ENCODE data around the gene CENPP. TPM values are rescaled to one million over a fixed set of nuclear protein-coding genes. Genes with fewer than 3 reads are reported as not detected.

Gene CENPP
- total RNA-seq, 1 experiment from 2014 or later, result 15.6 TPM

DNA sequence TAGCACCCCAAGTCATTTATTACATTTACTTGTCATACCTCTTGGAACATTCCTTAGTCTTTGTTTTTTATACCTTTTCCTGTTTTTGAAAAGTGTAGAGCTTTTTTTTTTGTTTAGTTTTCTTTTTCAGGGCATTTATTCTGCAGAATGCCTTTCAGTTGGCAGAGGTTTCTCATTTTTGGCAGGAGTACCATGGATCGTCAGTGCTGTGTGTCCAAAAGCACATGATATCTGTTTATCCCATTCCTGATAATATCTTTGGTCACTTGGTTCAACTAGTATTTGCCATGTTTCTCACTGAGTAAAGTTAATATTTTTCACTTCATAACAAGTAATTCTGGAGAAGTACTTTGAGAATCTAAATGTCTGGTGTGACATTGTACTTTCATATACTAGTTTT is 67.9 kb downstream of the CENPP start:
- DNase-seq (ENCODE audit: low spot score), result no peak
- H3K4me3 ChIP-seq (ENCODE audit: low read depth, low read length, poor library complexity, severe bottlenecking), result no peak overlapping the region
- H3K4me1 ChIP-seq (ENCODE audit: insufficient read depth, low read length, poor library complexity, severe bottlenecking), result no peaks in the 10 kb centered on the region
- H3K27me3 ChIP-seq (replicated peaks; ENCODE audit: insufficient read depth, low read depth, low read length, poor library complexity), result no peaks in the 10 kb centered on the region
- intact Hi-C loops (cut with micrococcal nuclease; ENCODE audit: unreplicated experiment), result no loop called here
- CTCF ChIA-PET, result no interaction called here
- peaks cover 6% of the 10 kb centered on the region for H3K9me3 ChIP-seq (ENCODE audit: low read depth, low read length, poor library complexity, severe bottlenecking)
- POLR2A ChIA-PET (ENCODE audit: low non-redundant PET), result no interaction called here
- TF ChIP-seq CTCF (conservative IDR thresholded peaks at IDR 0.05; ENCODE audit: low read depth, low read length), result no peak
- no peak for TF ChIP-seq EZH2 (IDR thresholded peaks at IDR 0.05; ENCODE audit: borderline replicate concordance, low read depth, low read length, poor library complexity, severe bottlenecking)
- H3K36me3 ChIP-seq (ENCODE audit: insufficient read depth, low read length, poor library complexity, severe bottlenecking), result no peaks in the 10 kb centered on the region
- no peak overlapping the region for H3K27ac ChIP-seq (ENCODE audit: low read depth, low read length, poor library complexity, severe bottlenecking)
- no TSS peak for BruUV-seq (replicated peaks)

- CTCF ChIA-PET, result no interaction called here
- no peaks in the 10 kb centered on the region for H3K27me3 ChIP-seq (replicated peaks; ENCODE audit: insufficient read depth, low read depth, low read length, poor library complexity)
- POLR2A ChIA-PET (ENCODE audit: low non-redundant PET), result no interaction called here
- peaks cover 6% of the 10 kb centered on the region for H3K9me3 ChIP-seq (ENCODE audit: low read depth, low read length, poor library complexity, severe bottlenecking)
- no peak overlapping the region for H3K4me3 ChIP-seq (ENCODE audit: low read depth, low read length, poor library complexity, severe bottlenecking)
- no peaks in the 10 kb centered on the region for H3K4me1 ChIP-seq (ENCODE audit: insufficient read depth, low read length, poor library complexity, severe bottlenecking)
- TF ChIP-seq CTCF (conservative IDR thresholded peaks at IDR 0.05; ENCODE audit: low read depth, low read length) (no peak), EZH2 (IDR thresholded peaks at IDR 0.05; ENCODE audit: borderline replicate concordance, low read depth, low read length, poor library complexity, severe bottlenecking) (no peak)
- intact Hi-C loops (cut with micrococcal nuclease; ENCODE audit: unreplicated experiment), result no loop called here
- no peak for DNase-seq (ENCODE audit: low spot score)
- no TSS peak for BruUV-seq (replicated peaks)
- no peak overlapping the region for H3K27ac ChIP-seq (ENCODE audit: low read depth, low read length, poor library complexity, severe bottlenecking)
- H3K36me3 ChIP-seq (ENCODE audit: insufficient read depth, low read length, poor library complexity, severe bottlenecking), result no peaks in the 10 kb centered on the region
These were observed 69.9 kb downstream of the CENPP start for GRCh38 chr9:92395617-92396016.

DNA sequence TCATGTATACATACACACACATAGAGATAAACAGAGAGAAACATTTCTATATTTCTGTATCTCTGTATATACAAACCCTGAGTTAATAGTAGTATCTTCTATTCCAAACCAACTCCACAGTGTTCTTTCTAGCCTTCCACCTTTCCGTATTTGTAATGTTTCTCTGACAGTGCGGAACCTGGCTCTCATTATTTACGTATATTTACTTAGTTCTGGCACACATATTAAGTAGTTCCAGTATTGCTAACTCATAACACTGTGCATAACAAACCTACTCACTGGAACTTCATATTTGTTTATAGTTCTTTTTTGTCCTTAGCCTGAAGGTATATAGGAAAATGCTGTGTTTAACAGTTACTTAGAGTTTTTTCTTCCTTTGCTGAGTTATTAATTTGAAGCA is 72.1 kb downstream of the CENPP start:
- no peak overlapping the region for H3K27ac ChIP-seq (ENCODE audit: low read depth, low read length, poor library complexity, severe bottlenecking)
- no peaks in the 10 kb centered on the region for H3K4me1 ChIP-seq (ENCODE audit: insufficient read depth, low read length, poor library complexity, severe bottlenecking)
- CTCF ChIA-PET, result no interaction called here
- no peak for TF ChIP-seq CTCF (conservative IDR thresholded peaks at IDR 0.05; ENCODE audit: low read depth, low read length)
- no peak for TF ChIP-seq EZH2 (IDR thresholded peaks at IDR 0.05; ENCODE audit: borderline replicate concordance, low read depth, low read length, poor library complexity, severe bottlenecking)
- peaks cover 6% of the 10 kb centered on the region for H3K9me3 ChIP-seq (ENCODE audit: low read depth, low read length, poor library complexity, severe bottlenecking)
- H3K36me3 ChIP-seq (ENCODE audit: insufficient read depth, low read length, poor library complexity, severe bottlenecking), result no peaks in the 10 kb centered on the region
- no peak overlapping the region for H3K4me3 ChIP-seq (ENCODE audit: low read depth, low read length, poor library complexity, severe bottlenecking)
- BruUV-seq (replicated peaks), result no TSS peak
- H3K27me3 ChIP-seq (replicated peaks; ENCODE audit: insufficient read depth, low read depth, low read length, poor library complexity), result no peaks in the 10 kb centered on the region
- intact Hi-C loops (cut with micrococcal nuclease; ENCODE audit: unreplicated experiment), result no loop called here
- no peak for DNase-seq (ENCODE audit: low spot score)
- POLR2A ChIA-PET (ENCODE audit: low non-redundant PET), result no interaction called here

Data from A673 (cell line).